Urothelium cell line (cell line): ENCODE results near the gene SCCPDH.
"Not testable (repeated sequence)": the region's sequence is repeated elsewhere in the genome, so short reads cannot be mapped to it uniquely, and the experiment has no call there.

Source experiments
- DNase-seq: peaks from one replicate; pipeline ENCODE4 v3.0.0; 2011; ENCODE audit warnings: low spot score, mixed read lengths
- FAIRE-seq: peaks from 2 replicates; lab custom pipeline; 2011; peaks lifted over from hg19 to GRCh38; lab: Jason Lieb, UNC

Gene SCCPDH

DNA sequence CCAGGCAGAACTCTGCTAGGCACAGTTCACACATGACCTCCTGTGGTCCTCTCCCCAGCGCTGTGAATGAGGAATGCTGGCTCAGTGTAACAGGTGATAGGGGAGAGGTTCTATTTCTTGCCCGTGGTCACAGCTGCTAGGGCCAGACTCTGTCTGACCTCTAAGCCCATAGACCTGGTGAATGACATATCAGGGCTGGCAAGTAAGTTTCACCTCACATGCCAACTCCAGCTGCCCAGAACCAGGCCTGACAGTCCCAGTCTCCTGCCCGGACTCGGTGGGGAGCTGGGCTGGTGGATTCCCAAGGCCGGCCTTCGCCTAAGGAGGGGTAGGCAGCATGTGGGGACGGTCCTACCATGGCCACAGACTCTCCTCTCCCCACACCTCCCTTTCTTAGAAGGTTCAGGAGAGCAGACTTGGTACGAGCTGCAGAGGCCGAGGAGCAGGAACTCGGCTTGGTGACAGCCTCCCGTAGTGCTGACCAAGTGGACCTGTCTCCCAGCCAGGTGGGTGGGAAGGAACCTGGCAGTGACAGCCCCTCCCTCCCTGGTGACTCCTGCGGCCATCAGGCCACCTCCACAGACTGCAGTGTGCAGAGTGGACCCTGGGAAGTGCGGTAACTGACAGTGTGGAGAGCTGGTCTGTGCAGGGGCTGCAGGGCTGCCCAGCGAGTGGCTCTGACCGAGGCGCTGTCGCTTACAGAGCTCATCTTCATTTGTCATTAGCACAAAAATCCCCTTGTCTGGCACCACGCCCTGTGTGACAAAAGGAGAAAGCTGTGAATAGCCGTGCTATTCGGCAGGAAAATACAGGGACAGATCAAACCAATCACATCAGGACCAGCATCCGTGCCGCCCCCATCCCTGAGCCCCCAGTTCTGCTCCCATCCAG is 74.6 kb downstream of the SCCPDH start:
- no peak for DNase-seq
- no peak for FAIRE-seq

DNA sequence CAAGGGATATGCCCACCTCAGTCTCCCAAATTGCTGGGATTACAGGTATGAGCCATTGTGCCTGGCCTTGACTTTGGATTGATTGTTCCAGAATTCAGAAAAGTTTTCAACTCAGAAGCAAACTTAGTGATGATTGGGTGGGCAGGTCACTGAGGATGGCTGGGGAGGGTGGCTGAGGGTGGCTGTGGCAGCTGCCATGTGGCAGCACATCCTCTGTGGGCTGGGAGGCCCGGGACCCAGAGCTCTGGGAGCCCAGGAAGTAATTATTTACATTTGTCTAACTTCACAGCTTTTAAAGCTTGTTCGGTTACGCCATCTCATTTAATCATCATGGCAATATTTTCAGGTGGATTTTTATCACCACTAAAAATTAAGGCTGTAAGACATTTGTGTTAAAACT is 76.1 kb downstream of the SCCPDH start:
- FAIRE-seq (no peak), DNase-seq (no peak)

DNA sequence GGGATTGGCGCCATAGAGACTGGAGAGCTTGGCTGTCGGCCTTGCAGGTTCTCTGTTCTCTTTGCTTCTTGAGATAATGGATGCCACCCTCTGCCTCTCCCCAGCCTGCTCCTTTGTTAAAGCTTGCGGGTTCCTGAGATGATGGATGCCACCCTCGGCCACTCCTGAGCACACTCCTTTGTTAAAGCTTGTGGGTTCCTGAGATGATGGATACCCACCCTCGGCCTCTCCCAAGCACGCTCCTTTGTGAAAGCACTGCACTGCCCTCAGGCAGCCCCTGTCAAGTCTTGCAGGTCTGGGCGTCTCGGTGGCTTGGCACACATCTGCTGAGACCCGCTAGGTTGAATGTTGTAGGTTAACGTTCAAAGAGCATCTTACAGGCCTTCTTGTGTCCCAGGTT is 76.5 kb downstream of the SCCPDH start:
- FAIRE-seq = no peak
- no peak for DNase-seq

DNA sequence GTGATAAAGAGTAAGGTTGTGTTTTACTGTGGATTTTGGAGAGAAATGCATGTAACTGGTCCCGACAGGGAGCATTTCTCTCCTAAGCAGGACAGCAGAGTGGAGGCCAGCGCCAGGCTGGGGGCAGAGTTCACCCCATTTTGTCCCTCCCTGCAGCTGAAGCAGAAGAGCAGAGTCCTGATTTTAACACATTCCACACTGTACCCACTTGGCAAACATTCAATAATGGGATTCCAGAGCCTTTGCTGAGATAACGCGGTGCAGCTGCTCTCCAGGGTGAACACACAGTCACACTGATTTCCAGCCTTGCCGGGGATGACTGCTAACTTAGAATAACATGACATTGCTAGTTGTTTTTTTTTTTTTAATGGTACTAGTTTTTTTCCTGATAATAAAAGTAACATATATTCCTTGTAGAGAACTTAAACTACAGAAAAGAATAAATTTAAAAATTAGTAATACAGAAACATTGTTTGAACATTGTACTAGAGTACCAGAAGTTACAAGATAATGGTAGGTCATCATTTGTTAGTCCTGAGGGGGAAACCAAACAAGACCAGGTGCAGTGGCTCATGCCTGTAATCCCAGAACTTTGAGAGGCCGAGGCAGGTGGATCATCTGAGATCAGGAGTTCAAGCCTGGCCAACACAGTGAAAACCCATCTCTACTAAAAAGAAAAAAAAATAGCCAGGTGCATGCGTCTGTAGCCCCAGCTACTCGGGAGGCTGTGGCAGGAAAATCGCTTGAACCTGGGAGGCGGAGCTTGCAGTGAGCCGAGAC is 77.2 kb downstream of the SCCPDH start:
- DNase-seq = no peak
- FAIRE-seq = no peak

DNA sequence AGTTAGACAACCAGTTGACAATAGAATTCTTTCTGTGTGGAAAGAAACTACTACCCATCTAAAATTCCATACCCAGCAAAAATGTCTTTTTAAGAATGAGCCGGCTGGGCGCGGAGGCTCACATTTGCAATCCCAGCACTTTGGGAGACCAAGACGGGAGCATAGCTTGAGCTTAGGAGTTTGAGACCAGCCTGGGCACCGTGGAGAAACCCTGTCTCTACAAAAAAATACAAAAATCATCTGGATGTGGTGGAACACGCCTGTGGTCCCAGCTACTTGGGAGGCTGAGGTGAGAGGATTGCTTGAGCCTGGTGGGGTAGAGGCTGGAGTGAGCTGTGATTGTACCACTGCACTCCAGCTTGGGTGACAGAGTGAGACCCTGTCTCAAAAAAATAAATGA is 79.2 kb downstream of the SCCPDH start:
- no peak for DNase-seq

DNA sequence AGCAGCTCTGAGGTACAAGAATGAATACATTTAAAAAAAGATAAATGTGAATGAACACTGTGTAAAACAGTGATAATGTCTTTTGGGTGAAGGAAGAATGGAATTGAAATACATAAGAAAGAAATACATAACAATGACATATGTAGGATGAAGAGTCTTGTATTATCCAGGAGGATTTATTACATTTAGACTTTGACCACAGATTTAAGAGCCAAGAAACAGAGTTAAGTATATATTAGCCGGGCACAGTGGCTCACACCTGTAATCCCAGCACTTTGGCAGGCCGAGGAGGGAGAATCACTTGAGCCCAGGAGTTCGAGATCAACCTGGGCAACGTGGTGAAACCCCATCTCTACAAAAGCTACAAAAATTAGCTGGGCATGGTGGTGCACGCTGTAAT is 79.7 kb downstream of the SCCPDH start:
- DNase-seq (no peak), FAIRE-seq (no peak)

More for the DNA sequence above, 79.2 kb downstream of the SCCPDH start:
- FAIRE-seq = no peak

DNA sequence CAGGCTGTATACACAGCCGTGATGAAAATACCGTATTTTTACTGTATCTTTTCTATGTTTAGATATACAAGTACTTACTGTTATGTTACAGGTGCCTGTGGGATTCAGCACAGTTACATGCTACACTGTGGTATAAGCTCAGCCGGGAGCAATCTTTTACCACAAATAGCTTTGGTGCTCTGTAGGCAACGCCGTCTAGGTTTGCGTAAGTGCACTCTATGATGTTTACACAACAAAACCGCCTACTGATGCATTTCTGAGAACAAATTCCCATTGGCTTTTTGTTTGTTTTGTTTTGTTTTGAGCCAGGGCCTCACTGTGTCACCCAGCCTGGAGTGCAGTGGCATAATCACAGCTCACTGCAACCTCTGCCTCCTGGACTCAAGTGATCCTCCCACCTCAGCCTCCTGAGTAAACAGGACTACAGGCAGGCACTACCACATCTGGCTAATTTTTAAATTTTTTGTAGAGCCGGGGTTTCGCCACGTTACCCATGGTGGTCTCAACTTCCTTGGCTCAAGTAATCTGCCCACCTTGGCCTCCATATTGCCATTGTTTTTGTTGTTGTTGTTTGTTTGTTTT is 81.0 kb downstream of the SCCPDH start:
- no peak for DNase-seq
- FAIRE-seq = no peak

DNA sequence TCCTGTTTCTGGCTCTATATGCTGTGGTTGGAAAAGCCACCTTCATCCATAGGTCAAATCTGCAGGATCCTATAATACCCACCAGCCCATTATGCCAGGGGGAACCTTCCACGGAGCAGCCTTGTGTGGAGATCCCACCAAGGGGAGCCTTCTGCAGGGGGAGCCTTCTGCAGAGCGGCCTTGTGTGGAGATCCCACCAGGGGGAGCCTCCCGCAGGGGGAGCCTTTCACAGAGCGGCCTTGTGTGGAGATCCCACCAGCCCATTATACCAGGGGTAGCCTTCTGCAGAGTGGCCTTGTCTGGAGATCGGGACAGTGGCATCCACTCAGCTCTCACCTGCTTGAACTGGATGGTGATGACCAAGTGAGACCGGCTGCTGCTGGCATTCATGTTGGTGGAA is 85.3 kb downstream of the SCCPDH start:
- DNase-seq (no peak), FAIRE-seq (no peak)

DNA sequence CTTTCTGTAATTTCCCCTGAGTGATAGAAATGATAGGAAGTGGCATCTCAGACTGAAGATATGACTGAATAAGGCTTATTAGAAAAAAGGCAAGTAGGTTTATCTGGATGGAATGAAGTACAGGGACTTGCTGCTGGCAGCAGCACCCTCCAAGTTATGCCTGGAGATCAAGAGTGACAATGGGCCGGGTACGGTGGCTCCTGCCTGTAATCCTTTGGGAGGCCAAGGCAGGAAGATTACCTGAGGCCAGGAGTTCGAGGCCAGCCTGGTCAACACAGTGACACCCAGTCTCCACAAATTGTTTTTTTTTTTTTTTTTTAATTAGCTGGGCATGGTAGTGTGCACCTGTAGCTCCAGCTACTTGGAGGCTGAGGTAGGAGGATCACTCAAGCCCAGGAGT is 87.8 kb downstream of the SCCPDH start:
- FAIRE-seq (no peak), DNase-seq (no peak)

DNA sequence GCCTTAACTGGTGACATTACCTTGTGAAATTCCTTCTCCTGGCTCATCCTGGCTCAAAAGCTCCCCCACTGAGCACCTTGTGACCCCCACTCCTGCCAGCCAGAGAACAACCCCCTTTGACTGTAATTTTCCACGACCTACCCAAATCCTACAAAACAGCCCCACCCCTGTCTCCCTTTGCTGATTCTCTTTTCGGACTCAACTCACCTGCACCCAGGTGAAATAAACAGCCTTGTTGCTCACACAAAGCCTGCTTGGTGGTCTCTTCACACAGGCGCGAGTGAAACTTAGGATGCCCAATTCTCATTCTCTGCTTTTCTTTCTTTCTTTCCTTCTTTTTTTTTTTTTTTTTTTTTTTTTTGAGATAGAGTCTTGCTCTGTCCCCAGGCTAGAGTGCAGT is 89.1 kb downstream of the SCCPDH start:
- FAIRE-seq = not testable (repeated sequence)

DNA sequence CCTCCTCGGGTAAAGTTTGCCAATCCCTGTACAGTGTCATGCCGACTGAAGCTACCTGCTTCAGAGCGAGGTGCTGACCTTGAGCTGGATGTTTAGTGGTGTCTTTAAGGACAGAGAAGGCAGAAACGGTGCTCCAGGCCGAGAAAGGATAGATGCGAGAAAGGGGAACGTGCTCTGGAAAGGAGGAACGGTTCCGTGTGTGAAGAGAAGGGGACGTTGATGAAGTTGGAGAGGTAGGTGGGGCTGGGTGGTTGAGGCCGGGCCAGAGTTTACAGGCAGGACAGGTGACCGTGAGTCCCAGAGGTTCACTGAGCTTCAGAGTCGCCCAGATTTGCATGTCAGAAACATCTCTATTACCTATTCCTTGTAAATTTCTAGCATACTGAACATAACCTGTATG is 90.7 kb downstream of the SCCPDH start:
- DNase-seq (no peak), FAIRE-seq (no peak)

More for the DNA sequence above, 89.1 kb downstream of the SCCPDH start:
- not testable (repeated sequence) for DNase-seq

DNA sequence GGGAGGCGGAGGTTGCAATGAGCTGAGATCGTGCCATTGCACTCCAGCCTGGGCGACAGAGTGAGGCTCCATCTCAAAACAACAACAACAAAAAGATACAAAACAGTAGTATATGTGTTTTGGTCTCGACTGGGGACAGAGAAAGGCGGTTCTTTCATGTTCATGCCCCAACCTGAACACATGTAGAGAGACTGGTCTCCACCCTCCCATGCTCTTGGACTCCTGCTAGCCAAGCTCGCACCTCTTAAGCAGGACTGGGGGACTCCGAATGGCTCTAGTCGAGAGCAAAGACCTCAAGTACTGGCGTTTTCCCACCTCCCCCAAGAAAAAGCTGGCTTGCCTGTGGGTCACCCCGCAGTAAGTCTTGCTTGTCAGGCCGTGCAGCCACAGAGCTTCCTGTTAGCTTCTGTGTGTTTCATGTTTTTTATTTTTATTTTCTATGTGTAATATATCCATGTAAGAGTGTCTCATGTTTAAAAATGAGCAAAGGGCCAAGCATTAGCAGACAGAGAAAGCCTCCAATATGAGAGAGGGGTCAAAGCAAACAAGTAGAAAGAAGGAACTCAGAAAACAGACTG is 91.6 kb downstream of the SCCPDH start:
- no peak for FAIRE-seq
- no peak for DNase-seq
